NCI-H2107 treated with DMSO at 0.1 percent for 48 hours (cell line): Measurements from ENCODE around the gene MAPK8.
"Not testable (repeated sequence)": the region's sequence is repeated elsewhere in the genome, so short reads cannot be mapped to it uniquely, and the experiment has no call there.

ENCODE experiments used
- DNase-seq: peaks from one replicate; lab custom pipeline; 2025; ENCODE audit not compliant: unreplicated experiment; lab: John Stamatoyannopoulos, UW

The MAPK8 gene

GRCh38 chr10:48306265-48306869 lies at the start of gene MAPK8:
MAPK8 (plus strand) TSS chr10:48306677; CDS start chr10:48401661, 94,984 bp downstream.
- peak; percentile 30 for DNase-seq

- no peak for DNase-seq
Measured at GRCh38 chr10:48257407-48257961, 49.0 kb upstream of the MAPK8 start.

GRCh38 chr10:48258105-48258504 lies 48.4 kb upstream of the MAPK8 start:
- DNase-seq, result no peak

GRCh38 chr10:48266528-48266927 lies 39.9 kb upstream of the MAPK8 start:
- DNase-seq, result no peak

GRCh38 chr10:48271047-48271730 lies 35.3 kb upstream of the MAPK8 start:
- DNase-seq, result no peak

- no peak for DNase-seq
Measured at GRCh38 chr10:48272682-48273081, 33.8 kb upstream of the MAPK8 start.

GRCh38 chr10:48273741-48274140 lies 32.7 kb upstream of the MAPK8 start:
- no peak for DNase-seq

- no peak for DNase-seq
Measured at GRCh38 chr10:48274636-48275035, 31.8 kb upstream of the MAPK8 start, which contains the start of gene FRMPD2. FRMPD2 (minus strand) TSS chr10:48274696; CDS start chr10:48274567, 129 bp downstream.

- no peak for DNase-seq
Measured at GRCh38 chr10:48277093-48277492, 29.4 kb upstream of the MAPK8 start.

DNA sequence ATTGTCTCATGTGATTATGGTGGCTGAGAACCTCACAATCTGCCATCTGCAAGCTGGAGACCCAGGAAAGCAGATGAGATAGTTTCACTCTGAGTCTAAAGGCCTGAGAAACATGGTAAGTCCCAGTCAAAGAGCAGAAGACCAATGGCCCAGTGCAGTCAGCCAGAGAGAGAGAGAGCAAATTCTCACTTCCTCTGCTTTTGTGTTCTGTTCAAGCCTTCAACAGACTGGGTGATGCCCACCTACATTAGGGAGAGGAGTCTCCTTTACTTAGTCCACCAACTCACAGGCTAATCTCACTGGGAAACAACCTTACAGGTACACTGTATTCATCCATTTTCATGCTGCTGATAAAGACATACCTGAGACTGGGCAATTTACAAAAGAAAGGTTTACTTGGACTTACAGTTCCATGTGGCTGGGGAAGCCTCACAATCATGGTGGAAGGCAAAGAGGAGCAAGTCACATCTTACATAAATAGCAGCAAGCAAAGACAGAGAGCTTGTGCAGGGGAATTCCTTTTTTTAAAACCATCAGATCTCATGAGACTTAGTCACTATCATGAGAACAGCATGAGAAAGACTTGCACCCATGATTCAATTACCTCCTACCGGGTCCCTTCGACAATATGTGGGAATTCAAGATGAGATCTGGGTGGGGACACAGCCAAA lies 27.3 kb upstream of the MAPK8 start:
- no peak for DNase-seq

DNA sequence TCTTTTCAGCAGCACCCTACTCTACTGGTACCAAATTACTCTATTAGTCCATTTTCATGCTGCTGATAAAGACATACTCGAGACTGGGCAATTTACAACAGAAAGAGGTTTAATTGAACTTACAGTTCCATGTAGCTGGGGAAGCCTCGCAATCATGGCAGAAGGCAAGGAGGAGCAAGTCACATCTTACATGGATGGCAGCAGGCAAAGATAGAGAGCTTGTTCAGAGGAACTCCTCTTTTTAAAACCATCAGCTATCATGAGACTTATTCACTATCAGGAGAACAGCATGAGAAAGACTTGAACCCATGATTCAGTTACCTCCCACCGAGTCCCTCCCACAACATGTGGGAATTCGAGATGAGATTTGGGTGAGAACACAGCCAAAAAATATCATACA lies 24.8 kb upstream of the MAPK8 start:
- DNase-seq, result not testable (repeated sequence)

DNA sequence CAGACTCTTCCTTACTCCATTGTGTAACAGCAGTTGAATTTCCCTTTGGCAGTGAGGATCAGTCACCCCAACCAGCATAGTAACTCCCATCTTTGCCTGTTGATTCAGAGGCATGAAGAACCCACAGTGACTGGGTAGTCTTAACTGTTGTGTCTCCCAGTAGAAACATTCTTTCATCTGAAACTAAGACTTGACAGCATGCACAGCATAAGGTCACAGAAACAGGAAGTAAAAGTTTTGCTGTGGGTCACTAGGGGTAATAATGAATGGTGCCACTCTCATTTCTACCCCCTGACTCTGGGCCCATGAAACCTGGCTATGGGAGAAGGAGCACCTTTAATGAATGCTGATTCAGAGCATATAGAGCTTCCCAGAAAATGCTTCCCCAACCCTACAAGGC lies 23.6 kb upstream of the MAPK8 start:
- no peak for DNase-seq

- DNase-seq, result no peak
Measured at GRCh38 chr10:48284002-48284546, 22.4 kb upstream of the MAPK8 start.

GRCh38 chr10:48284811-48285210 lies 21.7 kb upstream of the MAPK8 start:
- DNase-seq, result no peak

GRCh38 chr10:48285710-48286109 lies 20.8 kb upstream of the MAPK8 start:
- no peak for DNase-seq

GRCh38 chr10:48286356-48286755 lies 20.1 kb upstream of the MAPK8 start:
- no peak for DNase-seq

- no peak for DNase-seq
Measured at GRCh38 chr10:48287417-48288391, 18.8 kb upstream of the MAPK8 start.

DNA sequence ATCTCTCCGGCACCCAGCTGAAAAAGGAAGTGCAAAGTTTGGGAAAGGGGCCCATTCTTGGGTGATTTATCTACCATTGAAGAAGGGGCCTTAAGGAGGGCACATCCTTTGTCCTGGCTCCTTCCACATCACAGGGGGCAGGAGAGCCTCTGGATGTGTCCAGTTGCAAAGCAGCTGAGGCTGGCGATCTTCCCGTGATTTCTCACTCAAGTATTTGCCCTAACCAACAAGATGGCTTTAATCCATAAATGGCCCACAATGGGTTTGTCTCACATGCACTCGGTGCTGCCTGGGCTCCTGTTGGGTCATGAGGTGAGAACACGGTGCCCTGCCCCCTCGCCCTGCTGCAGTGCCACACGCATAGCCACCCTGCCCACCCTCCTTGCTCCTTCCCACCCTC lies 17.8 kb upstream of the MAPK8 start:
- DNase-seq, result no peak

DNA sequence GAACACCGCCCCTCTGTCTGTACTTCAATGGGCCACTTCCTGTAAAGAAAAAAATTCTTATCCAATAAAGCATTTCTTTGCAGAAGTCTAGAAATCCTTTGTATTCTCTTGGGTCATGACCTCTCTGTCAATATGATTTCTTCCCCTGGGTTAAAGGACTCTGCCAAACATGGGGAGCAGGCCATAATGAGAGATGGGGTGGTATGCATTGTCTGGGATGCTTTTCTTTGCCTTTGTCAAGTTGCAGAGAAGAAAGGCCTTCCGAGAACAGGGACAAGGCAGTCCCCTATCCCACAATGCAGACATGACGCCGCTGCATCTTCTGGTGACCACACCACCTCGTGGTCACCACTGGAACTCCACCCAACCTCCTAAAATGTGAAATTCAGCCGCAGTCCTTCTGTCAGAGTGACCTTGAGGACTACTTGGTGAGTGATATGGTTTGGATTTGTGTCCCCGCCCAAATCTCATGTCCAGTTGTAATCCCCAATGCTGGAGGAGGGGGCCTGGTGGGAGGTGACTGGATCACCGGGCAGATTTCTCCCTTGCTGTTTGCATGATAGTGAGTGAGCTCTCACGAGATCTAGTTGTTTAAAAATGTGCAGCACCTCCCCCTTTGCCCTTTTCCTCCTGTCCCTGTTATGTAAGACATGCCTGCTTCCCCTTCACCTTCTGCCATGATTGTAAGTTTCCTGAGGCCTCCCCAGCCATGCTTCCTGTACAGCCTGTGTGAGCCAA lies 16.8 kb upstream of the MAPK8 start:
- DNase-seq, result peak; percentile 16

- DNase-seq, result no peak
Measured at GRCh38 chr10:48290286-48290685, 16.2 kb upstream of the MAPK8 start.
